ENCODE measurements around the gene IQGAP2.

IQGAP2 gene

DNA sequence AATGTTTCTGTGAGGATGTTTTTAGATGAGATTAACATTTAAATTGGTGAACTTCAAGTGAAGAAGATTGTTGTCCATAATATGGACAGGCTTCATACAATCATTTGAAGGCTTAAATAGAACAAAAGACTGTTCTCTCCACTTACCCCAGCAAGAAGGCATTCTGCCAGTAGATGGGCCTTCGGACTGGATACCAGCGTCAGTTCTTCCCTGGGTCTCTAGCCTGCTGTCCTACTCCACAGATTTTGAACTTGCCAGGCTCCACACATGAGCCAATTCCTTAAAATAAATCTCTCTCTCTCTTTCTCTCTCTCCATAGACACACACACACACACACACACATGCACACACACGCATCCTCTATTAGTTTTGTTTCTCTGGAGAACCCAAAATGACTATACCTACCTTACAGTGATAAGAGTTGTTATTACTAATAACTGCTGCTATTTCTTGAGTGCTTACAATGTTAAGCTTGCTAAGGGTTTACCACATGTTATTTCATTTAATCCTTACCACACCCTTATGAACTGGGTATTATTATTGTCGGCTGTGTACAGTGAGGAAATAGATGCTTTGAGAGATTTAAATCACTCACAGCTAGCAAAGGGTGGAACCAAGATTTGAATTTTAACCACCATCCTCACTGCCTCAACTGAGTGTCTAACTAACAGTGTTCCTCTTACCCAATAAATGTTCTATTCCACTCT, 19.8 kb upstream of the IQGAP2 start:
- peak; percentile 25 for DNase-seq (ENCODE audit: low spot score)

DNA sequence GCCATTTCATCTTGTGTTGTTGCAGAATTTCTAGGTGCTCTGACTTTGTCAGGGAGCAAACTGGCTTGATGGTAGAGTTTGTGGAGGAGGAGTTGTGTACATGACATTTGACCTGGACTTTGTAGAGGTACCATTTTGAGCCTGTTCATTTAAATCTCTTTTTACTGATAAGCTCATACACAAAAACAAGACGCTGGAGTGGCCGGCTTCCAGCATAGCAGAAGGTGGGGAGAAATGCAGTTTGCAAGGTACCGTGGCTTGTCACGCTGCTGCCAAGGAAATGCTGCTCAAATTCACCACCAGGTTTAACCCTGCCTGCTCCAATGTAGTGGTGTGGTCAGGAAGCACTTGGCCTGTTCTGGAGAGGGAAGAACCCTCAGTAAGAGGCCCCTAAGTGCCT, 18.9 kb upstream of the IQGAP2 start:
- no peak for DNase-seq (ENCODE audit: low spot score)

DNA sequence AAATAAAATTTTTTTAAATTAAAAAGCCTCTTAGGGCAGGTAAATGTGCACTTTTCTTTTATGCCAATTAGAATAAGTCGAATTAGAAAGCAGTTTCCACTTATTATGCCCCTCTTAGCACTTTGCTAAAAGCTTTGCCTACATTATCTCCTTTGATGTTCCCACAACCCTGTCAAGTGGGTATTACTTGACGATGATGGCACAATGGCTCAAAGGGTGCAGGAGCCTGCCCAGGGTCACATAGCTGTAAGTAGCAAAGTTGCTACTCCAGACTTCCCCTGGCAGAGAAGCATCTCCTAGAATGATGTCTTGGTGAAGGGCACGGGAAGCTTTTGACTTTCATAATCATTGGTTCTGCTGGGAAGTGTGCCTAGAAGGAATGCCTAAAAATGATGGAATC, 18.4 kb upstream of the IQGAP2 start:
- no peak for DNase-seq (ENCODE audit: low spot score)

DNA sequence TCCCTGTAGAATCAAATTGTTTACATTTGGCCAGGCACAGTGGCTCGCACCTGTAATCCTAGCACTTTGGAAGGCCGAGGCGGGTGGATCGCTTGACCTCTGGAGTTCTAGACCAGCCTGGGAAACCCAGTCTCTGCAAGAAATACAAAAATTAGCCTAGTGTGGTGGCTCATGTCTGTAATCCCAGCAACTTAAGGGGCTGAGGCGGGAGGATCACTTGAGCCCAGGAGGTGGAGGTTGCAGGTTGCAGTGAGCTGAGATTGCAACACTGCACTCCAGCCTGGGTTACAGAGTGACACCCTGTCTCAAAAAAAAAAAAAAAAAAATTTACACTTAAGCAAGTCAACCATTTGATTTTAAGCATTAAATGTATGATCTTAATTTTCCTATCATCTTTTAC, 17.5 kb upstream of the IQGAP2 start:
- DNase-seq (ENCODE audit: low spot score): no peak

DNA sequence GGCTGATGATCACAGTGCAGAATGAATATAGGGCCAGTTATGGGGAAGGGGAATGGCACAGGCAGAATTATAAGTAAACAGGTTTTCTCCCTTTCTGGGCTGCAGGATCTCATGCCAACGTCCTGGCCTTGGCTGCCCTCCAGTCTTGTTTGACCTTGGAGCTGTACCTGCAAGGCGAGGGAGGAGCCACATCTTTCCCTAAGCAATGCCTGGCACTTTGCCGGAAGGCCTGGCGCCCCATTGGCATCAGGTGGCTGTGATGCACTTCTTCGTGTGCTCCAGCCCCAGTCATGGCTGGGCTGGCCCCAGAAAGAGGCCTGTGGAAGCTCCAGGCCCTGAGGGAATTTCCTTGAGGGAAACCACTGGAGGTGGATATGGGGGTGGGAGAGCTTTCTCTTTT, 16.7 kb upstream of the IQGAP2 start:
- no peak for DNase-seq (ENCODE audit: low spot score)

DNA sequence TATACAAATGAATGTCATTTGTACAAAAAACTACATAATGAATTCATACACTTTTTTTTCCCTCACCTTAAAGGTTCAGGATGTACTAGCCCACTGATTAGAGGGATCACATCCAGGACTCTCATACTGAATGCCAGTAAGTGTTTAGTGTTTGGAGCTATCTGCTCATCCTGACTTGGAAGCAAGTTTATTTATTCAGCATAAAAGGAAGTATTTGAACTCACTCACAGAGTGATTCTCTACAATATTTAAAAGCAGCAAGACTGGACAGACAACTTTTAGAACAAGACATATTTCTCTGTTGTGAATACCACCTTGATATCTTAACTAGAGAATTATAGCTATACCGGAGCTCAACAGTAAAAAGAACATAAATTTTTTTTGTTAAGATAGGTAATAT, 14.8 kb upstream of the IQGAP2 start:
- no peak for DNase-seq (ENCODE audit: low spot score)

DNA sequence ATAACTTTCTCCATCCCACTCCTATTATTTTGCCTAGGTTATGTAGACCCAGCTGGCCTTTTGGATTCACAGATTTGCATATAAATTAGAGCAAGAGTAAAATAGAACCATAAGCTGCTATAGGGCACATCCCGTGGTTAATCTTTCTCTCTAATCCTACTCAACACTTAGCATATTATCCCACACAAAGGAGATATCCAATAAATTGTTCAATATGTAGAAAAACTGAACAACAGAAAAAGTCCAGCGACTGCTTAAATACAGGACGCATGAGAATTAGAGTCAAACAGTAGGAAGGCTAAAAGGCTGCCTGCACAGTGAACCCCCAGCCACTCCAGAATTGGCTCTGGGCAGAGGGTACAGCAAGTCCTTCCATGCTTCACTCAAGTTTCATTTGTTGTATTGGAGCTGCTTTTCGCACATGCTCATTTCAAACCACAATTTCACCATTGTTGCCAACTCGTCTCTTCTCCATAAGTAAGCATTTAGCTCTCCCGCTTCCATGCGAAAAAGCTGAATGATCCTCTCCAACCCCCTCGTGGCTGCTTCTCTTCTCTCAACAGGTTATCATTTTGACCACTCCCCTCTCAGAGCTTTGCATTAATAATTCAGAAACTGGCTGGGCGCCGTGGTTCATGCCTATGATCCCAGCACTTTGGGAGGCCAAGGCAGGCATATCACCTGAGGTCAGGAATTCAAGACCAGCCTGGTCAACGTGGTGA, 14.1 kb upstream of the IQGAP2 start:
- no peak for DNase-seq (ENCODE audit: low spot score)

DNA sequence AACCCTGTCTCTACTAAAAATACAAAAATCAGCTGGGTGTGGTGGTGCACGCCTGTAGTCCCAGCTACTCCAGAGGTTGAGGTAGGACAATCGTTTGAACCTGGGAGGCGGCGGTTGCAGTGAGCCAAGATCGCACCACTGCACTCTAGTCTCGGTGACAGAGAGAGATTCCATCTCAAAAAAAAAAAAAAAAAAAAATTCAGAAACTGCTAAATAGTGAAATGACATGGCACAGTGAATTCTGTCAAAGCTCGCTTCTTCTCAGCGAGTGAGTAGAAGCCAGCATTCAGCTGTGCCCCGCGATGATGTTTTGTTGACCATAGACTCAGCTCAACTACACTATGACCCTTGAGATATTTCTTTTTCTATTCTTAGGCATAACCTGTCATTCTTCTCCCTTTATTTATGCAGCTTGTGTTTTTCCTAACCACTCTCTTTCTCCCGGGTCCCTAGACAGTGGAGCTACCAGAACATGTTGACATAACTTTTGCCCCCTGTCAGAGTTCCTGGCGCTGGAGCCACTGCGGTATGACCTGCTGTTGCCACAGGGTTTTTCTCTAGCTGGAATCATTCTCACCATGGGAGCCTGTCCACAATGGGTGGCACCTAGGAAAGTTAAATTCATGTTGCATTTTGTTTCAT, 13.5 kb upstream of the IQGAP2 start:
- DNase-seq (ENCODE audit: low spot score): no peak

DNA sequence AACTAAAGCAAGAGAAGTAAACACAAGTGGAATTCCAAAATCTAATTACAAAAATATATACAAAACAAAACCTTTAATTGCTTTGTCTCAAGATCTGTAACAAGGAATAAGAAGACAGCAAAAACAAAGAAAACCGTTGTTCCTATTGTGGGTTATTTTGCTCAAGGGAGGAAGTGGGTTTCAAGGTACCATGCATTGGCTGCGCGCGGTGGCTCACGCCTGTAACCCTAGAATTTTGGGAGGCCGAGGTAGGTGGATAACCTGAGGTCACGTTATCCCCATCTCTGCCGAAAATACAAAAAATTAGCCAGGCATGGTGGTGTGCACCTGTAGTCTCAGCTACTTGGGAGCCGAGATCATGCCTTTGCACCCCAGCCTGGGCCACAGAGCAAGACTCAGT, 12.1 kb upstream of the IQGAP2 start:
- DNase-seq (ENCODE audit: low spot score): peak; percentile 34

DNA sequence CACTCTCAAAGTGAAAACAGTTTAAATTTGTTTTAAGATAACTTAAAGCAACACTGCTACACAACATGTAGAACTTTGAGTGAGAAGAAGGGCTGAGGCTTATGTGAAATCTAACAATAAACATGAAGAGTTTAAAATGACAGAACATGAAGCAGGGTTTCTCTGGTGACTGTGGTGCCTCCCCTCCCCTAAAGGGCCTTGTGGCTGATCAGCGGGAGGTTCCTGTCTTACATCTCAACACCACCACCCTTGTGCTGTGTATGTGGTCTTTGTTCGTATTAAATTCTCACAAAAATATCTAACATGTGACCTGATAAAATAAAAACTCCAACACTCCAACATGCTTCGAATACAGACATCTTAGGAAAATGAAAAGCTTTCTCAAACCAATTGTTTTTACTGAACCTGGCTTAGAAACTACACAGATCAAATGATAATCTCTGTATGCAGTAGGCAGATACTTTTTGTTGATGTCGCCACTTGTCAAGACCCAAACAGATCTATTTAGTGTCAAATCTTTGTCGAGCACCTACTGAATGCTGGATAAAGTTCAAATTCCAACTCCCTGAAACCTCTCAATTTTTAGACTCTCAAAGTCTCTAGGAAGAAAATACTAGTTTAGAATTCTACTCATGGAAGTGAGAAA, 9.9 kb upstream of the IQGAP2 start:
- peak; percentile 44 for DNase-seq (ENCODE audit: low spot score)

DNA sequence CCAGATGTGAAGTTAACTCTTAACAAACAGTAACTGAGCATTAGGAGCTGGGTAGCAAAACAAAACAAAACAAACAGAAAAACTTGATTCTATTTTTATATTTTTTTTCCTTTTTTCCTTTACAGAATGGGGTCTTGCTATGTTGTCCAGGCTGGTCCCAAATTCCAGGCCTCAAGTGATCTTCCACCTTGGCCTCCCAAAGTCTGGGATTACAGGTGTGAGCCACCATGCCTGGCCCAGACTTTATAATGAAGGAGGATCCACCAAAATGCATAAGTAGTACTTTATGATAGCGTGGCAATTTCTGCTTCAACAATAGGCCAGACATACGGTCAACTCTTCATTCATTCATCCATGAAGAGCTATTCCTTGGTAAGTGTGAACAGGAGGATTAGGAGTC, 5.9 kb upstream of the IQGAP2 start:
- DNase-seq (ENCODE audit: low spot score): no peak

DNA sequence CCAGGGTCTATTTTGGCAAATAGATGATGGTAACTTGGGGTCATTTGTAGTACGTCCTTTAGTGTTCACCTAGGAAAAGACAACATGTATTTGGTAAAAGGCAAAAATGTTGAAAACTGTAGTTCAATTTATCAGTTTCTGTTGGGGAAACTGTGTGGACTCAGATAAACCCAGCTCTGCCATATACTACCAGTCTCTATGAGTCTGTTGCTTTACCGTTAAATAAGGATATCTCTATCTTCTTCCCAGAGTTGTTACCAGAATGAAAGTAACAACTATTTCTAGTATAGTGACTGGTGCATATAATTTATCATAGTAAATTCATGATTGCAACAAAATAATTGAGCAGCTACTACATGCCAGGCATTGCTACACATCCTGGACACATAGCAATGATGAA, 3.8 kb upstream of the IQGAP2 start:
- no peak for DNase-seq (ENCODE audit: low spot score)

DNA sequence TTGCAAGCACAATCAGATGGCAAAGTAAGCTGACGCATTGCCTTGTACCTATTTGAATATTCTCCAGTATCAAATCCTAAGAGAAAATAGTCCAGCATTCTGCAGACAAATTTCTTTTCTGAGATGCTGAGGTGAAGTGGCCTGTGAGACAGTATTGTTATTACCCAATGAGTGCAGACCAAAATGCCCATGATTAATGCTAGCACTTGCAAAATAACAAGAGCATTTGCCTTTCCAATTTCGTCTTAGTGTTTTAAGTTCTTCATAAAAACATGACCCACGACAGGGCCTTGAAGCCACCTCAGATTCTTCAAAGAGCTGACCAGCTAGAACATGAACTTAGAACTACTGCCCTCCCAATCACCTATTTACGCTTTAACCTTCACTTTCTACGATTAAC, 2.6 kb upstream of the IQGAP2 start:
- no peak for DNase-seq (ENCODE audit: low spot score)

DNA sequence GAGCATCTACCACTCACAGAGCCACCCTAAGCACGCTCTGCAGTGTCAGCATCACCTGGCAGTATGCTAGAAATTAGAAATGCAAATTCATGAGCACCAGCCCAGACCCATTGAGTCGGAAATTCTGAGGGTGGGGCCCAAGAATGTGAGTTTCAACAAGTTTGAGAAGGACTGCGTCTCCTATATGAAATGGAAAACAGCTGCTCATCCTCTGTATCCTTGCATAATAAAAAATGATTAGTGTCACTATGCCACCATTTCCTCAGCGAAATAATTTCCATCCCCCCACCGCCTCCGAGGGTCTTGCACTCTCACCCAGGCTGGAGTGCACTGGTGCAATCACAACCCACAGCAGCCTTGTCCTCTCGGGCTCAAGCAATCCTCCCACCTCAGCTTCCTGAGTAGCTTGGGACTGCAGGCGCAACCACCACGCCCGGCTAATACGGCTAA, 1.3 kb upstream of the IQGAP2 start:
- DNase-seq (ENCODE audit: low spot score): peak; percentile 48

DNA sequence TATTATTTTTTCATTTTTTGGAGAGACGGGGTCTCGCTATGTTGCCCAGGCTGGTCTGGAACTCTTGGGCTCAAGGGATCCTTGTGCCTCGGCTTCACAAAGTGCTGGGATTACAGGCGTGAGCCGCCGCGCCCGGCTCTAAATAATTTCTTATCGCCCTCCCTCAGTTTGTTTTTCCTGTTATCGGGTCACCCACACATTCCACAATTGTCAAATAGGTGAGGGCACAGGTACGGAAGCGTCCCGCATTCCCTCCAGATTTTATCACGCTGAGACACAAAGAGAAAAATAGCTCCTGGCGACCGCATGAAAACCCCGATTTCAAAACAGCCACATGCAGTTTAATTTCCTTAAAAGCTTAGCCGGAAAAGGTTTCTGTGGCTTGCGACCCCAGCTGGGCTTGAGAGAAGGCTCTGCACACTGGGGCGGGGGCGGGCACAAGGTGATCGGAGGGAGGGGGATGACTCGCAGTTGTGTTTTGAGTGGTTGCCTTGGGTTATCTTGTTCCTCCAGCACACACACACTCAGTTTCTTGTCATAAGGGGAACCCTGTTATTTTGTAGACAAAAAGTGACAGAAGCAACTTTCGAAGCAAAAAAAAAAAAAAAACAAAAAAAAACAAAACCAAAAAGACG, 717 bp upstream of the IQGAP2 start:
- no peak for DNase-seq (ENCODE audit: low spot score)

DNA sequence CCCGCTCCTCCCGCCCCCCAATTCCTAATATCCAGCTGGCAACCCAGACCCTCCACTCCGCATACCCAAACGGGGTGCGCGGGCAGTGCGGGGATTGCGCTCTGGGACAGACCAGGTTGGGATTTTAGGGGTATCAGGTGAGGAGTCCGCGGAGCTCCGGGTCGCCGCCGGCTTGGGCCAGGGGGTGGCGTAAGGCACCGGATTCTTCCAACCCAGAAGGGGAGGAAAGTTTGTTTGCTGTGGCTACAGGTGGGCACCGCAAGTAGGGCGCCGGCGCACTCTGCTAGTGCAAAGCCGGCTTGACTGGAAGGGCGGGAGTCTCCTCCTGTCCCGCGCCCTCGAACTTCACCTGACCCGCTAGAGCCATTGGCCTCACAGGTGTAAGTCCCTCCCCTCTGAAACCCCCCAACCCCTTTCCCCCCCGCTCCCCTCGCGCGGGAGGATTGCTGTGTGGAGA, 709 bp downstream of the IQGAP2 start:
- DNase-seq (ENCODE audit: low spot score): peak; percentile 71

DNA sequence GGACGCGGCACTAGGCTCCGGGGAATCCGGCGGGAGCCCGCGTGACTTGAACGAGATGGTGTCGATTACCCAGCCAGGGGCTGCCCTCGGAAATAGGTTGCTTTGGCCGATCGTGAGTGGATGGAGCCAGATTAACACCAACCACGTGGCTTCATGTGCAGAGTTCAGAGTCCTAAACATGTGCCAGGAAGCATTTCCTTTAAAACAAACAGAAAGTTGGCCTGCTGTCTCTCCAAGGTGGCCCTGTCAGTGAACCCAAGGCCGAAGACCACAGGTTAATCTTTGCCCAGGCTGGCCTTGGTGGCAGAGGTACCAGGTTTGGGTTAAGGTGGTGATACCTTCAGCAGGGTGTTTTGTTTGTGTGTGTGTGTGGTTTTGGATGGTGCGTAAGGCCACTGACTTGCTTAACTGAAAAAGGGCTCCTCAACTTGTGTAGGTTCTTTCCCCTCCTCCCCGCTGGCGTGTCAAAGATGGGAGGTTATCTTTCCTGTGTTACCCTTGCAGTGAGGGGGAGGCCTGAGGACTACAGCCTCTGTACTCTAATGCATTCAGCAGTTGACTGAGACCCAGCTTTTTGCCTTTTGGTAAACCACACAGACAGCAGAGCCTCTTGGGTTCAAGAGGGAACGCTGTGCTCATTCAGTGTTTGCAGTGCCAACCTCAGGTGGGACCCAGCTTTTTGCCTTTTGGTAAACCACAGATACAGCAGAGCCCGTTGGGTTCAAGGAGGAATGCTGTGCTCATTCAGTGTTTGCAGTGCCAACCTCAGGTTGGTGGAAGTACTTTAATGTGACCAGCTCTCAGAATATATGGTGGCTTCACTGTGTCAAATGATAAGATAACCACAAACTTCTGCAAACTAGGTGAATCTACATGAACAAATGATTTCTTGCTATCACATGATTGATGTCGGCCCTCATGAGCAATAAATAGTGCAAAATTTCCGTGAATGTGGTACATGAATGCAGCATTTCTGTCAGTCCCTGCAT, 1.4 kb downstream of the IQGAP2 start:
- DNase-seq (ENCODE audit: low spot score): peak; percentile 81

DNA sequence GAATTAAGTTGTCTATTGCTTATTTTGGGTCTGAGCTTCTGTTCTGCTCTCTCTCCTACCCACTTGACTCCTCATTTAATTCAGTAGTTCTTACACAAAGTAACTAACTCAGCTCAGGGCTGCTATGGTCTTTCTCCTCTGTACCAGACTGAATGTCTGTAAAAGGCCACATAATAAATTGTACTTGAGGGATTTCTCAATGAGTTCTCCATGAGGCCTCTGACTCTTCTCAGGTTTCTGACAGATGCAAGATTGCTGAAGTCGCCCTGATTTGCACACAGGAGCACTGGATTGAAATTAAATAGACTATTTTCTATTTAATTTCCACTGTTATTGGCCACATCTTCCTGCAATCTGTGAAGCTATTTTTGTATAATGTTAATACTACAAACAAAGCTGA, 2.9 kb downstream of the IQGAP2 start:
- DNase-seq (ENCODE audit: low spot score): no peak

DNA sequence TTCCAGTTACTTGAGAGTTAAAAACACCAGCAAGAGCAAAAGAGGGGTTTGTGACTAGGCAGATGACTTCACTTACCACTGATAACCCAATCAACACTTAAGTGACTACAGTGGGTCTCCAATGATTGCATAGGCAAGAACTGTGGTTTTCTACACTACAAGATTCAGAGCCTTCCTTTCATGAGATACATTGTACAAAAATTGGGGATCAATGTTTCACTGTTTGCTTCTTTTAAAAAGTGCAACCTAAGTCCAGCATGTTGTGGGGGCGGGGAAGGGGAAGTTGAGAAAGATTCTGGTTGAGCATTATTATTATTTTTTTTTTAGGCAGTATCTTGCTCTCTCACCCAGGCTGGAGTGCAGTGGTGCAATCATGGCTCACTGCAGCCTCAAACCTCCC, 3.6 kb downstream of the IQGAP2 start:
- no peak for DNase-seq (ENCODE audit: low spot score)

DNA sequence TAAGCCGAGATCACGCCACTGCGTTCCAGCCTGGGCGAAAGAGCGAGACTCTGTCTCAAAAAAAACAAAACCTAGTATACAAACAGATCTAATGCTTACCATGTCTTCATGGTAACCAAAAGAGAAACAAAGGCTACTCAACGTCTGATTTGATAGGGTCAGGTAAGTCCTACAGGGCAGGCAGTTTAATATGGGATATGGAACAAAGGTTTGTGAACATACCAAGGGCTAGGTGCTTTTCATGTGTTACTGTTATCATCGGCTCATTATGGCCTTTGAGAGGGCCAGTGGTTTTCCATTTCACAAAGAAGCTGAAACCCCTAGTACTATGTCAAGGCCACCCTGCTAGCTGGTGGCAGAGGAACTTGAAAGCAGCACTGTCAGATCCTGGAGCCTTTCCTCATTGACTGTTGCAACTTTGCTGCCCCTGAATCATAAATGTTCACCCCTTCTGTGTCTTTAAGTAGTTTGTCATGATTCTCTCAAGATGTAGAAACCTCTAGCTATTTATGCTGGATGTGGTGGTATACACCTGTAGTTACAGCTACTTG, 5.1 kb downstream of the IQGAP2 start:
- DNase-seq (ENCODE audit: low spot score): no peak

DNA sequence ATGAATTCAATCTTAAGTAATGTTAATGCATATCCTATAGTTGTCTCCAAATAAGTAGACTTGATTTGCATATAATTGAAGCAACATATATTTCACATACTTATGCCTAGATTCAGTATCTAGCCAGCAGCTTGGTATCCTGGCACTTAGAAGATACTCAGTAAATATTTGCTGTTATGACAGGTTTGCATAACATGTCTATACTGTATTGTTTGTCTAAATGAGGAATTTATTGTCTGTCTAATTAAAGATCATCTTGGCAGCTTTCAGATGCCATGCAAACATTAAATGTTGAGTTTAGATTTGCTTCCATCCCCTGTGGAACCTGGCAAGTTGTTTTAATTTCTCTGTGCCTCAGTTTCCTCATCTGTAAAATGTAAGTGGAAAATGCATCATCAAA, 9.4 kb downstream of the IQGAP2 start:
- no peak for DNase-seq (ENCODE audit: low spot score)

All from CD4-positive, alpha-beta T cell treated with Interleukin-2 at 100 ng/mL for 4 hours (primary cell).